GM19025 (cell line): ENCODE results near the gene NELFA.

Experiments
- ATAC-seq: cut with Tn5 transposase; IDR thresholded peaks from one replicate; pipeline ENCODE4 v1.9.1; 2021; ENCODE audit warnings: mild to moderate bottlenecking, low read depth, moderate library complexity; ENCODE audit not compliant: unreplicated experiment

Gene NELFA

GRCh38 chr4:1945124-1945895 lies 63.5 kb downstream of the NELFA start:
- no peak for ATAC-seq

- no peak for ATAC-seq
Measured at GRCh38 chr4:1943928-1944327, 64.8 kb downstream of the NELFA start.

GRCh38 chr4:1940566-1940965 lies 68.2 kb downstream of the NELFA start:
- ATAC-seq: no peak

- no peak for ATAC-seq
Measured at GRCh38 chr4:1939664-1940509, 68.9 kb downstream of the NELFA start.

GRCh38 chr4:1938027-1938426 lies 70.7 kb downstream of the NELFA start:
- ATAC-seq: no peak

- no peak for ATAC-seq
Measured at GRCh38 chr4:1937550-1937949, 71.2 kb downstream of the NELFA start.

GRCh38 chr4:1933700-1934099 lies 75.1 kb downstream of the NELFA start:
- no peak for ATAC-seq

- no peak for ATAC-seq
Measured at GRCh38 chr4:1932736-1933135, 76.0 kb downstream of the NELFA start.
